Osteoblast (primary cell): Measurements from ENCODE around the gene PDPK1. TPM values are rescaled to one million over a fixed set of nuclear protein-coding genes. Genes with fewer than 3 reads are reported as not detected.
"Not testable (repeated sequence)": the region's sequence is repeated elsewhere in the genome, so short reads cannot be mapped to it uniquely, and the experiment has no call there.

Experiments
- DNase-seq: peaks from one replicate; pipeline ENCODE4 v3.0.0; 2011; ENCODE audit warnings: low spot score, mixed read lengths; ENCODE audit not compliant: insufficient read length; ENCODE audit errors: missing footprints
- H2AFZ ChIP-seq: 2 replicates; pipeline ENCODE4 v1.6.0; 2011; ENCODE audit warnings: mild to moderate bottlenecking, low read length
- H3K27ac ChIP-seq: 2 replicates; pipeline ENCODE4 v1.5.1; 2011; ENCODE audit warnings: mild to moderate bottlenecking, low read depth, low read length, moderate library complexity
- H3K27me3 ChIP-seq: 2 replicates; pipeline ENCODE4 v1.6.0; 2012; ENCODE audit warnings: mild to moderate bottlenecking, control low read depth, inconsistent platforms, low read length, moderate library complexity; ENCODE audit not compliant: insufficient read depth
- H3K36me3 ChIP-seq: 2 replicates; pipeline ENCODE4 v1.5.1; 2011; ENCODE audit warnings: mild to moderate bottlenecking, low read length, control low read depth, moderate library complexity; ENCODE audit not compliant: insufficient read depth
- H3K4me1 ChIP-seq: 2 replicates; pipeline ENCODE4 v1.5.1; 2011; ENCODE audit warnings: mild to moderate bottlenecking, low read length, control low read depth, moderate library complexity; ENCODE audit not compliant: insufficient read depth
- H3K4me2 ChIP-seq: 2 replicates; pipeline ENCODE4 v1.6.0; 2011; ENCODE audit warnings: mild to moderate bottlenecking, low read length; ENCODE audit not compliant: insufficient read depth
- H3K4me3 ChIP-seq: fragments of 200-600 bp; sonication (generic); 3 replicates; pipeline ENCODE4 v1.5.1; 2012; ENCODE audit warnings: mild to moderate bottlenecking, low read length, inconsistent platforms; ENCODE audit not compliant: insufficient read depth
- H3K79me2 ChIP-seq: 2 replicates; pipeline ENCODE4 v1.6.0; 2012; ENCODE audit warnings: mild to moderate bottlenecking, low read length, control low read depth, inconsistent platforms; ENCODE audit not compliant: insufficient read depth
- H3K9me3 ChIP-seq: 2 replicates; pipeline ENCODE4 v1.5.1; 2011; ENCODE audit warnings: low read depth, low read length, control low read depth
- H4K20me1 ChIP-seq: 2 replicates; pipeline ENCODE4 v1.6.0; 2012; ENCODE audit warnings: mild to moderate bottlenecking, low read length, control low read depth; ENCODE audit not compliant: insufficient read depth
- small RNA-seq: library from RNA; depleted of rRNA; stranded (forward); fragments of <200 nt; gene quantifications from one replicate; pipeline ENCODE3, GENCODE V24; 2012
- total RNA-seq: library from RNA; depleted of rRNA; stranded (reverse); fragments of >200 nt; gene quantifications from 2 replicates; pipeline ENCODE4 v1.2.3, GENCODE V29; 2012

The PDPK1 gene
- total RNA-seq, 1 donor = 23.2 TPM

DNA sequence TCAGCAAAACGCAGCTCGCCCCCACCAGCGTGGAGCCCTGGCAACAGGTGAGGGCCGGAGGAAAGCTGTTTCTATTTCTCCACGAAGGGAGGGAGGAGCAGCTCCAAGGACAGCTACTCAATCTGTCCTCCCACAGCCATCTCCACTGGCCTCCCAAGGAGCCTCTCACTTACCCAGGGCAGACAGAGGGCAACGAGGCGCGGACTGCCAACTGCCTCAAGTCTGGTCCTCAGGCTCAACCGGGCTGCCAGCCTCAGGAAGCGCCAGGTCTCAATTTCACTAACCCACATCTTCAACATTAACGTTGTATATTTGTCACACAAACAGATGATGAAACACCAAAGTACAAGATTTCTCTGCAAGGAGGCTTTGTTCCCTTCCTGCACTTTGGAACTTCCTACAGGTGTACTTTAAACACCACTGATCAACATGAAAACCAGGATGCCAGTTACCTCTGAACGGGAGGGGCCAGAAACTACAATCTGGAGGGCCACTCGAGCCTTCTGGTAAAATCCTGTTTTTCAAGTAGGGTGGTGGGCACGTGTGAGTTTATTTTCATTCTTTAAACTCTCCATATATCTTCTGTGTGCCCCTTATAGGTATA is 113.5 kb downstream of the PDPK1 start:
- H3K4me3 ChIP-seq, H3K4me2 ChIP-seq, H3K36me3 ChIP-seq, H2AFZ ChIP-seq, H4K20me1 ChIP-seq, DNase-seq, H3K9me3 ChIP-seq, H3K79me2 ChIP-seq, H3K27ac ChIP-seq, H3K4me1 ChIP-seq, H3K27me3 ChIP-seq: not testable (repeated sequence)

Small RNAs within 50 kb of the gene (small RNA-seq; reads per million reads assigned to genes)
- gene AC093525.1 = not detected
- not detected for gene MIR3178

Other genes with a start within 250 kb of the PDPK1 start
- gene ABCA3, start 197.3 kb upstream of the PDPK1 start, total RNA-seq = 0.88 and 1.4 TPM in 2 replicates
- gene CCNF, start 108.6 kb upstream of the PDPK1 start, total RNA-seq = 6.9 and 7.4 TPM in 2 replicates
- gene TEDC2, start 77.9 kb upstream of the PDPK1 start, total RNA-seq = 3.5 and 5.1 TPM in 2 replicates
- gene NTN3, start 66.7 kb upstream of the PDPK1 start, total RNA-seq = under 0.01 and 0.36 TPM in 2 replicates
- 15.9 and 16.6 TPM in 2 replicates for gene TBC1D24, start 62.9 kb upstream of the PDPK1 start, total RNA-seq
- 18.8 and 22.7 TPM in 2 replicates for gene ATP6V0C, start 24.1 kb upstream of the PDPK1 start, total RNA-seq
- gene AMDHD2, start 17.6 kb upstream of the PDPK1 start, total RNA-seq = 88.4 and 94.8 TPM in 2 replicates
- gene CEMP1, start 6.6 kb upstream of the PDPK1 start, total RNA-seq = not detected in 2 replicates
- 19.2 and 21.7 TPM in 2 replicates for gene KCTD5, start 144.5 kb downstream of the PDPK1 start, total RNA-seq
- gene PRSS27, start 182.2 kb downstream of the PDPK1 start, total RNA-seq = 1.5 and 2.5 TPM in 2 replicates
- gene SRRM2, start 214.6 kb downstream of the PDPK1 start, total RNA-seq = 56.8 and 62.2 TPM in 2 replicates
- 173 and 195 TPM in 2 replicates for gene ELOB, start 239.3 kb downstream of the PDPK1 start, total RNA-seq
- not detected in 2 replicates for gene PRSS33, start 249.5 kb downstream of the PDPK1 start, total RNA-seq